ENCODE data around the gene EFL1.
A peak's percentile ranks its signal among the peaks of the same experiment; 100 is the strongest.

The EFL1 gene

DNA sequence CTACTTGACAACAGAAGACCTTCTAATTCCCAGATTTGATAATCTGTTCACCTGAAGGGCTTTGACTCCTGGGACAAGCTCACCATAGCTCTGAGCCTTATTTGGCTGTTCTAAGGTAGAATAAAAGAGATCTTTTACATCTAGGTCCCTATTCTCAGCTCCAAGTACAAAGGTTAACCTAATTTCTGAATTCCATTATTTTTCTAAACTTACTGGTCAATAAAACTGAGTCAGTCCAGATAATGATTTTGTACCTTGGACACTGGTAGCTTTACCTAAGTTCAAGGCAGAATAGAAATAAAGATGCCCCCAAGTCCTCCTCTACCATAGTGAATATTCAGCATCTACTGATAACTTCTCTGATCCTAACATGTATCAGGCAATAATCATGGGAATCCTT lies 135.0 kb downstream of the EFL1 start:
- FAIRE-seq, result no peak
- DNase-seq (ENCODE audit: low spot score), result no peak

GRCh38 chr15:82126346-82126745 lies 136.2 kb downstream of the EFL1 start:
- FAIRE-seq (no peak), DNase-seq (ENCODE audit: low spot score) (no peak)

- no peak for FAIRE-seq
These were observed 137.9 kb downstream of the EFL1 start for GRCh38 chr15:82124331-82125263.

DNA sequence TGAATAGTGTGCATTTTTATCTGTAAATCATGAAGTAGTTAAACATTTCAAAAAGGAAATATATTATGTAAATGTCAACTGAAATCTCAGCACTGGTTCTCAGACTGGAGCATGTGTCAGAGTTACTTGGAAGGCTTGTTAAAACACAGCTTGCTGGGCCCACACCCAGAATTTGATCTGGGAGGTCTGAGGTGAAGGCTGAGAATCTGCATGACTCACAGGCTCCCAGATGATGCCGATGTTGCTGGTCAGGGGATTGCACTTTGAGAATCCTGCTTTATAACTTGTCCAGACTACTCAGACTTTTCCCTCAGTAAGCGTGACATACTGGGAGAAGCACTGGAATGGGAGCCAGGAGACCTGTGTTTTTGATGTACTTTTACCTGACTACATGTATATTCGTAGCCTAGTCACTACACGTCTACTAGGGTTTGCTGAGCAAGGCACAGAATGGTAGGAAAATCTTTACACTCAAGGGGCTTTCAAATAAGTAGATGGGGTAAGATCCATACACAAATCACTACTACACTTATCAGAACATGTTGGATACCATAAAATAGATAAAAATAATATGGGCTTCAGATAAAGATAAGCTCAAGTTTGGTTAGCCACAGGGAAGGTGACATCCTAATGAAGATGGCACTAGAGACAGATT lies 139.7 kb downstream of the EFL1 start:
- FAIRE-seq, result no peak
- DNase-seq (ENCODE audit: low spot score), result peak; percentile 73

More at GRCh38 chr15:82124331-82125263, 137.9 kb downstream of the EFL1 start:
- no peak for DNase-seq (ENCODE audit: low spot score)

GRCh38 chr15:82118040-82118439 lies 144.5 kb downstream of the EFL1 start:
- DNase-seq (ENCODE audit: low spot score) (no peak), FAIRE-seq (no peak)

DNA sequence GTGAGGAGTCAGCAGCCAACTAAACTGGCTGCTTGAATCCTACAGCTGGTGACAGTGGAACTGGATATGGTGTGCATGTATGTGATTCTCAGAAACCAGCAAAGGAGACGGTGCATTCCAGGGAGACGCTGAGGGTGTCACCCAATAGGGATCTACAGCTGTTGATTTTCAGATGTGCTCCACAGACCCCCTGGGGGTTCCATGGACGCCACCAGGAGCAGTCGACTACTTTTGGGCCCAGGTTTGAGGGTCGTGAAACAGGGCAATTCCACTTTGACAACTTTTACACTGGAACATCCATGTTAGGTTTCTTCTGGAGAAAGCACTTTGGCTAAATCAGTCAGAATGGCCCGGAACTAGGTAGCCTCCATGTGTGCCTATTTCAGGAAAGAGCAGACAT lies 145.2 kb downstream of the EFL1 start:
- FAIRE-seq (no peak), DNase-seq (ENCODE audit: low spot score) (no peak)

- DNase-seq (ENCODE audit: low spot score) (no peak), FAIRE-seq (no peak)
These were observed 147.9 kb downstream of the EFL1 start for GRCh38 chr15:82114660-82115059.

DNA sequence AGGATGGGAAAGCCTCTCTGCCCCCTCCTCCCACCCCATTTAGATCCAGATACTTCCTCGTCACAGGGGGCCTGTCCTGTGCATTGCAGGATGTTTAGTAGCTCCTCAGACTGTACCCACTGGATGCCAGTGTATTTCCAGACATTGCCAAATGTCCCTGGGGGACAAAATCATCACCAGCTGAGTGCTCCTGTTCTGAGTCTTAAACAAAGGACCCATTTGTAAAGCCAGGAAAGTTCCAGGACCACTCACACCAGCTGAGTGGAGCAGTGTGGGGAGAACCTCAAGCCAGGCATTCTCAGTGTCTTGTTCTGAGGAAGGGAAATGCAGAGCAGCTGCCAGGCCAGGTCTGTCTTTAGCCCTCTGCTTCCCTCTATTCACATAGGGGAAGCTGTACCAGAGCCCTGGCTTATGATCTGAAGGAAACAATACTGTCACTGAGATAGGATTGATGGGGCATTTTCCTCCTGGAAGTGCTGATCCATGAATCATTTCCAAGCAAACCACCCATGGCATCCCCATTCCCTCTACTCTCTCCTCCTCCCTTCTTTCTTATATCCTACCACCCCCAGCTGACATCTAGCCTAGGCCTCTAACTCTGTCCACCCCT lies 149.3 kb downstream of the EFL1 start:
- DNase-seq (ENCODE audit: low spot score), result no peak
- FAIRE-seq, result no peak

DNA sequence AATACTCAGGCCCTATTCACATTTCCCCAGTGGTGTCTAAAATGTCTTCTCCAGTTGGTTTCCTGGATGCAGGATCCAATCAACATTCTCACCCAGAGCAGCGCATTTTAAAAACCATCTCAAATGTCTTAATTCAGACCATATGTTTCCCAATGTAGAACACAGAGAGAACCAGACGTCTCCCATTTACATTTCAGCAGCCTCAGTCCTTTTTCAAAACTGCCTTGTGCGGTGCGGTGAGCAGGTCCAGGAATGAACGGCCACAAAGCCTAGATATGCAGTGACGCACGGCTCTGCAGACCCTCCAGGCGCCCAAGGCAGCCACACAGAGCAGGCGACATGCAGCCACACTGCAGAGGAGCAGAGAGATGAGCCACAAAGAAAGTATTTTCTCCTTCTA lies 150.6 kb downstream of the EFL1 start:
- FAIRE-seq, result no peak
- no peak for DNase-seq (ENCODE audit: low spot score)

GRCh38 chr15:82110144-82110543 lies 152.4 kb downstream of the EFL1 start:
- FAIRE-seq (no peak), DNase-seq (ENCODE audit: low spot score) (no peak)

DNA sequence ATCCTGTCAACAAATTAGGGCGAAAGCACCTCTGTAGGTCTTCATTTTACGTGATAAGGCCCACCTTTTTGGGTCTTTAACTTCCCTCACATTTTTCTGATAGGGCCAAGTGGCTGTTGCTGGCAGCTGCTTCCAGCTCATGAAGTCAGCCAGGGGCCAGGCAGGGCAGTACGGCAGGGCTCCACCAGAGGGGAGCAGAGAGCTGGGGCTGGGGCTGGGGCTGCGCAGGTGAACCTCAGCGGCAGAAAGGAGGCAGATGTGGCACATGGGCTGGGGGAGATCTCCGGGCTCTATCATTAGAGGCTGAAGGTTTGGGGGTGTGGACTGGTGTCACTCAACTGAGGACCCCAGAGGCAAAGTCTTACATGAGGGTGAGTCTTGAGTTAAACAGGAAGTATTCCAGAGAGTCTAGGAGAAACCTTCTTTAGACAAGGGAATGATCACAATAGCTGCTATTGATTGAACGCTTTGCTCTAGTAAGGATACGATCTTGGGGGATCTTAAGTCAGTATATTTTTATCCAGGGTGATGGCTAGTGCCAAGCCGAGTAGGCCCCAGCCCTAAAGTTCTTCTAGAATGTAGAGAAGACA lies 153.9 kb downstream of the EFL1 start:
- peak; percentile 17 for FAIRE-seq
- peak; percentile 80 for DNase-seq (ENCODE audit: low spot score)

- DNase-seq (ENCODE audit: low spot score), result no peak
- no peak for FAIRE-seq
These were observed 155.9 kb downstream of the EFL1 start for GRCh38 chr15:82106679-82107078.

DNA sequence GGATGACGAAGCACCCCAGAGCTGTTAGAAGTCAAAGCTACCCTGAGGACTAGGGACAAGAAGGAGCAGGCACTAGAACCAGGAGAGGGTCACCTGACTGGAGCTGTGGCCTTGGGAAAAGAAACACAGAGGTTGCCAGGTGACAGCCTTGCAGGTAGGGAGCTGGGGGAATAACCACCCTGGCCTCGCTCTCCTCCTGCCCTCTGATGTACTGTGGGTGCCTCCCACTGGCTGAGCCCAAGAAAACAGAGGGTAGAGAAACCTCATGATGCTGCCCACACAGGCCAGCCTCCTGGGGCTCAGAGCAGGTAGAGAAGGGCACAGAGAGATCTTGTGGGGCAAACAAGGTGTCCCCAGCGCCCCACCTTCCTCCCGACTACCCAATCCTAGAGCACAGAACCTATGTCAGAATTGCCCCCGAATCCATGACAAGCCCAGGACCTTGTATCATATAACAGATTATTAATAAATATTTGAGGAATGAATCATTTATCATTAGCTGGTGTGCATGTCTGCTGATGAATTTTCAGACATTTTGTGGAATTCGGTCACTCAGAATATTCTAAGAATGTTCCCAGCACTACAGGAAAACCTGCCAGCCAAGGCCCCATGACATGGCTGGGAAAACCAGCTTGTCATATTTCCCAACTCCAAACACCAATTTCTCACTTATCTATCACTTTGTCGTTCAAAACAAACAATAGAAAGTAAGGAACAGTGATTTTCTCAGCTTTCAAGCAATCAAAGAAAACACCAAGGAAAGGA lies 156.9 kb downstream of the EFL1 start:
- DNase-seq (ENCODE audit: low spot score), result no peak
- FAIRE-seq, result no peak

DNA sequence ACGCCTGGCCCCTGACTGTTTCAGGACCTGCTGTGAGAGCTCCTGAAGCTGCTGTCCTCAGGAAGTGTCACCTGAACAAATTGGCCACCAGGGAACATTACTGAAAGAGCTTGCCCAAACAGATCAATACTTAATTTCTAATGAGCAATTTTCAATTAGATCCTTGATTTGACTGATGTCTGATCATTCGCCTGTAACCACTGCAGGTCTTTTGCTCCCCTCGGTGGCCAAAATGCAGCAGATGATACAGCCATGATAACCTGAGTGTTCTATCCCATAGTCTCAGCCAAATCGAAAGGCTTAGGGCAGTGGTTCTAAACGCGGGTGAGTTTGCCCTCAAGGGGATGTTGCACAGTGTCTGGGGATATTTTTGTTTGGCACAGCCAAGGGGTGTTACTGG lies 159.1 kb downstream of the EFL1 start:
- FAIRE-seq (peak; percentile 5), DNase-seq (ENCODE audit: low spot score) (no peak)

GRCh38 chr15:82100111-82100929 lies 162.2 kb downstream of the EFL1 start:
- no peak for DNase-seq (ENCODE audit: low spot score)
- no peak for FAIRE-seq

DNA sequence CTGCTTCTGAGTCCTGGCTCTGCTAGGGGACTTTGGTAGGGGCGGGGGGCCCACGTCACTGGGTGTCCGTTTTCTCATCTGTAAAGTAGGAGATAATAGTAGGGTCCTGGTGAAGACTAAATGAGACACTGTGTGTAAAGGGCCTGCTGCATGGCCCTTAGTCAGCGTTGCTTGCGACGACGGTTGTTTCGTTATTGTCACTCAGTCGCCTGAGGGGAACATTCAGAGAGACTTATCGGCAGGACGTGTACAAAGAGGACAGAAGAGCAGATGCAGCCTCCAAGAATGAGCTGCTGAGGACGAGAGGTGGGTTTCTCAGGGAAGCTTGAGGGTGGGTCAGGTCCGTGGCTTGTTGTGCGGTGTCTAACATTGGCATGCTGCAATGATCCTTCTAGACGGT lies 163.9 kb downstream of the EFL1 start:
- DNase-seq (ENCODE audit: low spot score) (no peak), FAIRE-seq (no peak)

GRCh38 chr15:82095803-82096202 lies 166.7 kb downstream of the EFL1 start:
- FAIRE-seq (no peak), DNase-seq (ENCODE audit: low spot score) (no peak)

DNA sequence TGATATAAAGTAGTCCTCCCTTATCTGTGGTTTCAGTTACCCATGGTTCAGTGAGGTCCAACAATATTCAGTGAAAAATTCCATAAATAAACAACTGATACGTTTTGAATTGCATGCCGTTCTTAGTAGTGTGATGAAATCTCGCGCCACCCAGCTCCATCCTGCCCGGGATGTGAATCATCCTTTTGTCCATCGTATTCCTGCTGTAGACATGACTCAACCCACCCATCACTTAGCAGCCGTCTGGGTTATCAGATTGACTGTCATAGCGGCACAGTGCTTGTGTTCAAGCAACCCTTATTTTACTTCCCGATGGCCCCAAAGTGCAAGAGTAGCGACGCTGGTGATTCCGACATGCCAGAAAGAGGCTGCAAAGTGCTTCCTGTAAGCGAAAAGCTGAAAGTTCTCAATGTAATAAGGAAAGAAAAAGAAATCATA lies 168.7 kb downstream of the EFL1 start:
- peak; percentile 77 for FAIRE-seq
- DNase-seq (ENCODE audit: low spot score), result peak; percentile 87

- FAIRE-seq (no peak), DNase-seq (ENCODE audit: low spot score) (no peak)
These were observed 169.2 kb downstream of the EFL1 start for GRCh38 chr15:82093325-82093724.

- DNase-seq (ENCODE audit: low spot score) (no peak), FAIRE-seq (no peak)
These were observed 170.8 kb downstream of the EFL1 start for GRCh38 chr15:82091636-82092140.

All from urothelium cell line (cell line).